Upper lobe of left lung (tissue), 4 donors: ENCODE measurements around the gene CRISPLD2.

Experiments used
- POLR2A ChIP-seq, 4 donors: fragments of 450-650 bp; IDR thresholded peaks; one replicate each; pipeline ENCODE4 v1.5.1; 2016 to 2017; ENCODE audit warnings: antibody characterized with exemption in 4 of 4, mild to moderate bottlenecking in 2 of 4
- TF ChIP-seq, protein P1 (sequence below), 6 experiments: fragments of 450-650 bp in 4 of 6; fragments of 200-600 bp in 2 of 6; sonication (generic) in 2 of 6; IDR thresholded peaks; one replicate each; pipeline ENCODE4 v1.5.1; 2016 to 2019; ENCODE audit warnings: antibody characterized with exemption in 6 of 6

- TF ChIP-seq, protein P1, sequence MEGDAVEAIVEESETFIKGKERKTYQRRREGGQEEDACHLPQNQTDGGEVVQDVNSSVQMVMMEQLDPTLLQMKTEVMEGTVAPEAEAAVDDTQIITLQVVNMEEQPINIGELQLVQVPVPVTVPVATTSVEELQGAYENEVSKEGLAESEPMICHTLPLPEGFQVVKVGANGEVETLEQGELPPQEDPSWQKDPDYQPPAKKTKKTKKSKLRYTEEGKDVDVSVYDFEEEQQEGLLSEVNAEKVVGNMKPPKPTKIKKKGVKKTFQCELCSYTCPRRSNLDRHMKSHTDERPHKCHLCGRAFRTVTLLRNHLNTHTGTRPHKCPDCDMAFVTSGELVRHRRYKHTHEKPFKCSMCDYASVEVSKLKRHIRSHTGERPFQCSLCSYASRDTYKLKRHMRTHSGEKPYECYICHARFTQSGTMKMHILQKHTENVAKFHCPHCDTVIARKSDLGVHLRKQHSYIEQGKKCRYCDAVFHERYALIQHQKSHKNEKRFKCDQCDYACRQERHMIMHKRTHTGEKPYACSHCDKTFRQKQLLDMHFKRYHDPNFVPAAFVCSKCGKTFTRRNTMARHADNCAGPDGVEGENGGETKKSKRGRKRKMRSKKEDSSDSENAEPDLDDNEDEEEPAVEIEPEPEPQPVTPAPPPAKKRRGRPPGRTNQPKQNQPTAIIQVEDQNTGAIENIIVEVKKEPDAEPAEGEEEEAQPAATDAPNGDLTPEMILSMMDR (IDR thresholded peaks at IDR 0.05): no peak
- TF ChIP-seq POLR2A (IDR thresholded peaks at IDR 0.05): no peak
Observed at GRCh38 chr16:84854759-84855158, 35.0 kb downstream of the CRISPLD2 start.
